LNCaP clone FGC (cell line): ENCODE data around the gene TUBD1.

Source experiments
- DNase-seq: peaks from one replicate; pipeline ENCODE4 v3.0.0-alpha.2; 2011; ENCODE audit warnings: low read depth
- H3K4me3 ChIP-seq: 2 replicates; pipeline ENCODE4 v1.5.1; 2011; ENCODE audit warnings: mild to moderate bottlenecking, low read depth, low read length, control low read depth
- TF ChIP-seq, protein P1 (sequence below): IDR thresholded peaks from 2 replicates; pipeline ENCODE4 v1.5.1; 2012; ENCODE audit warnings: mild to moderate bottlenecking; ENCODE audit not compliant: control insufficient read depth, insufficient read depth; ENCODE audit errors: extremely low read depth

TUBD1 gene

DNA sequence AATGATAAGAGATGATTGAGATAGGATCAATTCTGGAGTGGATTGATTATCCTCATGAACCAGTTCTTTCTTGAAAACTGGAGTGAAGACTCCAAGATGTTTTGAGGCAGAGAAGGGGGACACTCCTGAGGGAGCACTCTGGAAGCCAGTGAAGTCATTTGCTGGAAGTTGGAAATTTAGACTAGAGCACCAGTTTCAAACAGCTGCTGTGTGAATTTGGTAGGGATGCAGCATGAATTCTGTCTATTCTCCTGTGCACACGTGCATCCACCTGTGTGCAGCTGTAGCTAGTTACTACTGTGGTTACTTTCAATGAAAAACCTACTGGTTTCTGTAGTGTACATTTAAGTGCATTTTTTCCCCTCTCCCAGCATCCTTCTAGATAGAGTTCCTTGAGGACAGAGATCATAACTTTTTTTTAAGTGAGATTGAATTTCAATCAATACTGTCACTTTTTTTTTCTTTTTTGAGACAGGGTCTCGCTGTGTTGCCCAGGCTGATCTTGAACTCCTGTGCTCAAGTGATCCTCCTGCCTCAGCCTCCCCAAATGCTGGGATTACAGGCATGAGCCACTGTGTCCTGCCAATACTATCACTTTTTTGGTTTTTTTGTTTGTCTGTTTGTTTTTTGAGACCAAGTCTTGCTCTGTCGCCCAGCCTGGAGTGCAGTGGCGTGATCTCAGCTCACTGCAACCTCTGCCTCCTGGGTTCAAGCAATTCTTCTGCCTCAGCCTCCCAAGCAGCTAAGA is 65.9 kb downstream of the TUBD1 start:
- no peak overlapping the region for H3K4me3 ChIP-seq
- TF ChIP-seq, protein P1, sequence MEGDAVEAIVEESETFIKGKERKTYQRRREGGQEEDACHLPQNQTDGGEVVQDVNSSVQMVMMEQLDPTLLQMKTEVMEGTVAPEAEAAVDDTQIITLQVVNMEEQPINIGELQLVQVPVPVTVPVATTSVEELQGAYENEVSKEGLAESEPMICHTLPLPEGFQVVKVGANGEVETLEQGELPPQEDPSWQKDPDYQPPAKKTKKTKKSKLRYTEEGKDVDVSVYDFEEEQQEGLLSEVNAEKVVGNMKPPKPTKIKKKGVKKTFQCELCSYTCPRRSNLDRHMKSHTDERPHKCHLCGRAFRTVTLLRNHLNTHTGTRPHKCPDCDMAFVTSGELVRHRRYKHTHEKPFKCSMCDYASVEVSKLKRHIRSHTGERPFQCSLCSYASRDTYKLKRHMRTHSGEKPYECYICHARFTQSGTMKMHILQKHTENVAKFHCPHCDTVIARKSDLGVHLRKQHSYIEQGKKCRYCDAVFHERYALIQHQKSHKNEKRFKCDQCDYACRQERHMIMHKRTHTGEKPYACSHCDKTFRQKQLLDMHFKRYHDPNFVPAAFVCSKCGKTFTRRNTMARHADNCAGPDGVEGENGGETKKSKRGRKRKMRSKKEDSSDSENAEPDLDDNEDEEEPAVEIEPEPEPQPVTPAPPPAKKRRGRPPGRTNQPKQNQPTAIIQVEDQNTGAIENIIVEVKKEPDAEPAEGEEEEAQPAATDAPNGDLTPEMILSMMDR: no peak
- no peak for DNase-seq

DNA sequence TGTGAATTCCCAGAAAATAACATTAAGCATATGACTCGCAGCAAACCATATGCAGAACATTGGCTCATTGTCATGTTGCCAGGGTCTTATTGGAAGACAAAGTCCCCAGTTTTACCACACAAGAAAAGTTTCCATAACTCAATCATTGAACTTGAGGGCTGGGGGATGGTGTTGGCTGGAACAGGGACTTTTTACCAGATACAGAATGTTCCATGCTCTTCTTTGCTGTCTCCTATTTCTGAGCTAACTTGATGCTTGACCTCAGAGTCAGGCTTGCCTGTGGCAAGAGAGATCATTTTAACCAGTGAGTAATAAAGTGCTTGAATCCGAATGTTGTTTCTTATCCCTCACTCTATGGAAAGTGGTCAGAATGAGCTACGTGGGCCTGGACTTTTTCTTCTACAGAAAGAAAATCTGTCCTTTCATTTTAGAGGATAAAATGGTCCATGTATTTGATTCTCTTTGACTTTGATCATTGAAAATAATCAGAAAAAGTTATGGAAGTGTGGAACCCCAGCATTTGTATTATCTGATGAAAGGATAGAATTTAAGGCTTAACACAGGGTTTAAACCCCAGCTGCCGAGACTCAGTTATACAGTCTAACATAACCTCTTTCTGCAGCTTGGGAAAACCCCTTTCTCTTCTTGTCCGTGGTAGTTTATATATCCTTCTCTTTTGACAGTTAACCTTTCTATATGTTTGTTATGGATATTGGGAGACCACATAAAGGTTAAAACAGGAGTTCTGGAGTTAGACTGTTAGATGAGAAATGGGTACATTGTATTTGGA is 67.0 kb downstream of the TUBD1 start:
- DNase-seq: no peak
- TF ChIP-seq, protein P1: no peak
- no peak overlapping the region for H3K4me3 ChIP-seq

DNA sequence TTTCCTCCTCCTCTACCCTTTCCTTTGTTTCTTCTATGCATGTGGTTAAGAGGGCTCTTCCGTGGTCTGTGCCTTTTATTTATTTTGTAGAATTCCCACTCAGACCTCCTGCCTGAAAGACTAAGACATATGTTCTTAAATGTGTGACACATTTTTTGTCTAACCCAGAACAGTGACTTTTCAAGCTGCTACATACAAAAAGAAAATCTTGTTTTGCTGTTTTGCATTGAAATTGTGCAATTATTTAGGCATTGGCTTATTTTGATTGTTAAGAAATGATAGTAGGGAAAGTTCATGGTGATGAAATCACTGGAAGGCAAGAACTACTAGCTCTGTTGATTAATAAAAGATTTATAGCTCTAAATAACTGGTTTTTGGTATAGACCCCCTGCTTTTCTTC is 76.8 kb downstream of the TUBD1 start:
- no peak for DNase-seq

DNA sequence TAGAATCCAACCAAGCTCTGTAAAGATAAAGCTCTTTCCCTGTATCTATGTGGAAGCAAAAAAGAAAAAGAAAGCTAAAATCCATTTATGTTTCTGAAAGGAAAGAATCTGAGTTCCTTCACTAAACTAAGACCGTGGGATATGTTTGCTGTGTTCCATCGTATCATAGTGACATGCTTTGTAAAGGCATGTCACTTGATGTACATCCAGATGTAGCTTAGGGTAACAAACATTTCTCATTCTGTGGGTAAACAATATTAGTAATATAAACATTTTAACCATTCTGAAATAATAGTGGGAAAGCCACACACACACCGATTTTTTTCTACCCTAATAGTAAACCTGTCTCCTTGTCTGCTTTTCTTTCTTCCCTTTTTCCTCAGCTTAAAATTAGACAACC is 78.1 kb downstream of the TUBD1 start:
- TF ChIP-seq, protein P1: no peak
- H3K4me3 ChIP-seq: no peak overlapping the region
- no peak for DNase-seq

More for the DNA sequence above, 76.8 kb downstream of the TUBD1 start:
- TF ChIP-seq, protein P1: no peak
- no peak overlapping the region for H3K4me3 ChIP-seq

DNA sequence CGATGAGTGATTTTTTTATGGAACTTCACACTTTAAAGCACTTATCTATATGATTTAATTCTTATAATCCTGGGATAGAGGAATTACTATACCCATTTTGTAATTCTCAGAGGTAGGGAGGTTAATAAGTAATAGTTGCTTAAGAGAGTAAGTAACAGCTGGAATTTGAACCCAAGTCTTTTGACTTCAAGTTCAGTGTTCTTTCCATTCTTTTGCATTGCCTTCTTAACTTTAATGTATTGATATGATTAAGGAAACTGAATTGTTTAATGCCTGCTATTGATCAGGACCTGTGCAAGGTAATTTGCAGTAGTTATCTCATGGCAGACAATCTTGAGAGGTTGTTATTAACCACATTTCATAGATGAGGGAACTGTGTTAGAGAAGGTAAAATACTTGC is 78.5 kb downstream of the TUBD1 start:
- TF ChIP-seq, protein P1: no peak
- no peak for DNase-seq
- H3K4me3 ChIP-seq: no peak overlapping the region

DNA sequence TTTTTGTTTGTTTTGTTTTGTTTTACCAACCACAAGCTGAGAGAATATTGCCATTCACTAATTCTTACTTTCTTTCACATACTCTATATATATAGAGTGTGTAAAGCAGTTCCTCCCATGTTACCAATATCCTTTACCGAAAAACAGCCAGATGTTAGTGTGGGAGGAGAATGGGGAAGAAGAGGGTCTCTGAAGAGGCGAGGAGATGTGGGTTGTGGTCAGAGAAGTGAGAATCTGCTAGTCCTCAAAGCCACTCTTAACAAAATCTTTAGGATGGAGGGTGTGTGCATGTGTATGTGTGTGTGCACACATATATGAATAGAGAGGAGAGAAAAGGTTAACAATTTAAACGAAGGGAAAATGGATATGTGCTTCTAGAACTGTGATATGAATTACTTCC is 80.6 kb downstream of the TUBD1 start:
- TF ChIP-seq, protein P1: no peak
- H3K4me3 ChIP-seq: no peak overlapping the region
- no peak for DNase-seq
